GM12891 (cell line): ENCODE results near the gene IL1RAPL2.

Experiments used
- DNase-seq: peaks from one replicate; pipeline ENCODE4 v3.0.0; 2011; ENCODE audit warnings: low spot score; ENCODE audit not compliant: insufficient read length
- FAIRE-seq: peaks from 2 replicates; lab custom pipeline; 2011; peaks lifted over from hg19 to GRCh38; lab: Jason Lieb, UNC
- PAX5 ChIP-seq: IDR thresholded peaks from 2 replicates; pipeline ENCODE4 v1.6.1; 2011; ENCODE audit warnings: low read length, moderate library complexity, mild to moderate bottlenecking; ENCODE audit not compliant: insufficient read depth, severe bottlenecking
- POLR2A ChIP-seq: IDR thresholded peaks from 2 replicates; pipeline ENCODE4 v1.6.1; 2011; ENCODE audit warnings: low read depth, low read length, control low read depth
- POLR2AphosphoS5 ChIP-seq: IDR thresholded peaks from 2 replicates; pipeline ENCODE4 v1.6.1; 2011; ENCODE audit warnings: low read depth, low read length, control low read depth
- POU2F2 ChIP-seq: IDR thresholded peaks from 2 replicates; pipeline ENCODE4 v1.6.1; 2011; ENCODE audit warnings: low read depth, mild to moderate bottlenecking, control low read depth, low read length, moderate library complexity
- SPI1 ChIP-seq: IDR thresholded peaks from 2 replicates; pipeline ENCODE4 v1.6.1; 2011; ENCODE audit warnings: low read depth, low read length, control low read depth
- TAF1 ChIP-seq: IDR thresholded peaks from 2 replicates; pipeline ENCODE4 v1.6.1; 2011; ENCODE audit warnings: low read depth, low read length, control low read depth

Gene IL1RAPL2

DNA sequence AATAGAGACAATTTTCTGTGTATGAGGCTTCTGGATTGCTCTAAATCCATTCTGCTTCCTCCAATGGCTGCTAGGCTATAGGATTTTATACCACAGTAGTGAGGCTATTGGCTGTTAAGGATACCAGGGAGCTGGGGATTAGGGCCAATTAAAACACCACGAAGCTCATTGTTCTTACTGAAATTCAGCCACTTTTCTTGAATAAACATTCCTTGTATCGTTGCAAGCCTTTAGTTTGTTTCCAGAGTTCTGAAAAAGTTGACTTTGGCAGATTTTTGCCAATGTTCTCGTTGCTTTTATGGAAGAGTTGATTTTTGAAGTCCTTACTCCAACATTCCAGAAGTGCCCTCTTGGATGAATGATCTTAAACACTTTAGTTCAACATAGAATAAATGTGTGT, 892.8 kb downstream of the IL1RAPL2 start:
- DNase-seq (no peak), FAIRE-seq (no peak)
- no peak for TF ChIP-seq PAX5
- TF ChIP-seq TAF1, result no peak
- no peak for TF ChIP-seq POU2F2
- TF ChIP-seq POLR2AphosphoS5, result no peak
- no peak for TF ChIP-seq SPI1
- TF ChIP-seq POLR2A, result no peak

DNA sequence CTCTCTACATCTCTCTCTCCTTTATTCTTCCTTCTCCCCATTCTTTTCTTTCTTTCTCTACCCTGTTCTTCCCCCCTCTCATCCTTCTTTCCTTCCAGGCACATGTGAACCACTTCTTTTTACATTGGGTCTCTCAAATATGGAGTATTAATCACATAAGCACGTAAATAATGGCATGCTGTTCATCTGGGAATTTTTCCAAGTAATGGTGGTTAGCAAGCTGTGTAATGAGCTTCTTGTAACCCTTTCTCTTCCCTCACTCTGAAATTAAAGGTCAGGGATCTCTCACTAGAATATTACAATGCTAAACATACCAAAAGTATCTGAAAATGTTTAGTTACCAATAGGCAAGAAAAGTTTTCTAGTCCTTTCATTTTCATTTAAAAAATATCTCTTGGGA, 894.4 kb downstream of the IL1RAPL2 start:
- FAIRE-seq, result no peak
- no peak for TF ChIP-seq PAX5
- TF ChIP-seq POLR2A, result no peak
- no peak for TF ChIP-seq SPI1
- TF ChIP-seq POLR2AphosphoS5, result no peak
- TF ChIP-seq POU2F2, result no peak
- TF ChIP-seq TAF1, result no peak
- DNase-seq, result no peak

DNA sequence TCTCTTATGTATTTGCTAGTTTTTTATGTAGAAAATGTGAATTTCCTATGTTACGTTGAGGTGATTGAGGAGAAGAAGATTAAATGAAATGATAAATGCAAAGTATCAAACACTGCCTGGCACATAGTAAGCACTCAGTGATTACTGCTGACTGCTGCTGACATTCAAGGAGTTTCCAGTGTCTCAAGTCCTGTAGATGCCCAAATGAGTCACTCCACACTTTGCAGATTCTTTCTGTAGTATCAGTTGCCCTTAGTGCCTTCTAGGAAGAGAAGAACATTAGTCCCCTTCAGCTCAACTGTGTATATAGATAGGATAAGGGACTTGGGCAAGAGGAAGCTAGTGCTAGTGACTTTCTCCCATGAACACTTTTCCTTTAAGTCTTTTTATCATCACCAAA, 895.0 kb downstream of the IL1RAPL2 start:
- DNase-seq (no peak), FAIRE-seq (no peak)

DNA sequence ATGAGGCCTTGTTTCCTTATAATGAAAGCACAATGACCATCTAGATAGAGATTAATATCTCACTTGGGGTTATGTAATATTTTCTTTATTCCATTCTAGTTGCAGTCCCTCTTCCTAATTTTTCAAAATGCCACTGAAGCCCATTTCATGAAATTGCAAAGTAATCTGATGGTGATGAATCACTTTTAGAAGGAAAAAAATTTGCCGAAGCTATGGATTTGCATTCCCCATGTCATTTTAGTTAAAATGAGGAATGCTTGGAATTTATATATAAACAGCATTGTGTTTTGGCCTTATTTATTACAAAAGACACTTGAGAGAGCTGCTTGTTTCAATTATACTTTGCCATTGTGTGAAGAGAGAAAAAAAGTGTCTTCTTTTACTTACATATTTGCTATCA, 896.2 kb downstream of the IL1RAPL2 start:
- FAIRE-seq, result no peak
- TF ChIP-seq SPI1, result no peak
- no peak for TF ChIP-seq TAF1
- TF ChIP-seq POLR2AphosphoS5, result no peak
- no peak for TF ChIP-seq PAX5
- no peak for TF ChIP-seq POLR2A
- TF ChIP-seq POU2F2, result no peak
- no peak for DNase-seq

More for the DNA sequence above, 895.0 kb downstream of the IL1RAPL2 start:
- TF ChIP-seq TAF1 (no peak), PAX5 (no peak), POLR2AphosphoS5 (no peak), POU2F2 (no peak), POLR2A (no peak), SPI1 (no peak)

DNA sequence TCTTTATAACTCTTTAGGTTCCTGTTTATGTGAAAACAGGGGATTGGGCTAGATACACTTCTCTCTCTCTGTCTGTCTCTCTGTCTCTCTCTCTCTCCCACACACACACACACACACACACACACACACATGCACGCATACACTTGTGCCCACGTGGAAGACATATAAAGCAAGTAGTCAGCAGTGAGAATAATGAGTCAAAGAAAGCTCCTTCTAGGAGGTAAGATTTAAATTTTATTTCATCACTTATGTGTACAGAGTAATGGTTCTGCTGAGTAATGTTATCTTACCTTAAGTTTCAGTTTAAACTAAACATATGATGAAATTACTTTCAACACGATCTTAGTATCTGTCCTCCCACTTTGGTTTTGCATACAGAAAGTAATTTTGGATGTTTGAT, 897.5 kb downstream of the IL1RAPL2 start:
- no peak for FAIRE-seq
- TF ChIP-seq SPI1, result no peak
- no peak for TF ChIP-seq TAF1
- TF ChIP-seq POU2F2, result no peak
- no peak for DNase-seq

DNA sequence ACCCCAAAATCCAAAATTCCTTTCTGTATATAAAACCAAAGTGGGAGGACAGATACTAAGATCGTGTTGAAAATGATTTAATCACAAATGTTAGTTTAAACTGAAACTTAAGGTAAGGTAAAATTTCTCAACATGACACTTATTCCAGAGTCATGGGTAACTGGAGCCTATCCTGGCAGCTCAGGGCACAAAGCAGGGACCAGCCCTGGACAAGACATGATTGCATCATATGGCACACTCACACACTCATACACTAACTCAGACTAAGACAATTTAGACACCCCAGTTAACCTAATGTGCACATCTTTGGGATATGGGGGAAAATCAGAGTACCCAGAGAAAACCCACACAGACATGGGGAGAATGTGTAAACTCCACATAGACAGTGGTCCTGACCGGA, 898.6 kb downstream of the IL1RAPL2 start:
- TF ChIP-seq PAX5 (no peak), SPI1 (no peak), POU2F2 (no peak), POLR2A (no peak)
- DNase-seq (no peak), FAIRE-seq (no peak)

DNA sequence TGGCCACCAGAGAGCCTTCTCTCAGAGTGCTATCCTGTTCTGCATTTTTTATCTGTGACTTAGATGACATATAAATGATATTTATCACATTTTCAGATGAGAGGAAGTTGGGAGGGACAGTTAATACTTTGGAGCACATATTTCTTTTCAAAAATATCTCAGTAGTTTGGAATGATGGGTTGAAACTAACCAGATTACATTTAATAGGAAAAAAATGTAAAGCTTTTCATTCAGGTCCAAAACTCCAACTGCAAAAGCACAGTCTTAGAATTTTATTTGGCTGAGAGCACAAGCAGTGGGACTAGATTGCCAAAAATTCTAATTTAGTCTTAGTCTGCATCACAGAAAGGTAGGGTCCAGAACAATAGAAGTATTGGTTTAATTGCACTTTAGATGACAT, 902.7 kb downstream of the IL1RAPL2 start:
- DNase-seq (no peak), FAIRE-seq (no peak)
- no peak for TF ChIP-seq TAF1
- TF ChIP-seq POU2F2, result no peak
- no peak for TF ChIP-seq PAX5

DNA sequence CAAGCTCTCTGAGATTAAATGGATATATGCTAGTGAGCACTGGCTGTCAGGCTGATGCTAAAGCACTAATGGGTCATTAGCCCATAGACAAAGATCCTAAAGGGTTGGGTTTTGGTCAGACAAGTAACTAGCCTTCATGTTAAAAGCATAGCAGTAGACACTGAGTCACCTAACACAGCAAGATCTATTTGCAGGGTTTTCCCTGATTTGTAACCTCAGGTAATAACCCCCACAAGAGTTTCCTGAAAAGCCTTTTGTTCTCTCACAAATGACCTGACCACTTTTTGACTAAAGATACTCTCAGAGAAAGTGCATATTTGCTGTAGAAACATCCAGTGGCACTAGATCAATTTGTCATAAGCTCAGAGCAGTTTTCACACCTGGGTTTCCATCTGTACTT, 905.6 kb downstream of the IL1RAPL2 start:
- TF ChIP-seq TAF1 (no peak), POLR2AphosphoS5 (no peak), PAX5 (no peak), SPI1 (no peak), POU2F2 (no peak), POLR2A (no peak)
- FAIRE-seq (no peak), DNase-seq (no peak)

DNA sequence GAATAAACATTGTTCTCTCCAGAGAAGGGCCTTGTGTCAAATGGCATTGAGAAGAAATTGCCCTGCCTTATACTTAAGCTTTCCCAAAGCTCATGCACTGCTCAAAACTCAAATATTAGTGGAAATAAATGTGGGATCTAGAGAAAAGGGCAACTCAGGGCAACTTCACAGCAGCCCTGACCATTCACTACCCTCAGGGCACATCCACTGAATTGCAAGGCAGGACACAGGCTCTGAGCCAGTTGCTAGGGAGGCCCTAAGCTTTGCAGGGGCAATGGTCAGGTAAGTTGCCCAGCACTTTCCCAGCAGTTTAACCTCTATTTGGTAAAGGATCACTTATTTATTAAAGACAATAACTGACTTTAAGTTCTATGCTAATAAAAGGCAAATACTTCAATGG, 909.8 kb downstream of the IL1RAPL2 start:
- no peak for DNase-seq
- FAIRE-seq, result no peak
- TF ChIP-seq POLR2AphosphoS5 (no peak), POLR2A (no peak)

DNA sequence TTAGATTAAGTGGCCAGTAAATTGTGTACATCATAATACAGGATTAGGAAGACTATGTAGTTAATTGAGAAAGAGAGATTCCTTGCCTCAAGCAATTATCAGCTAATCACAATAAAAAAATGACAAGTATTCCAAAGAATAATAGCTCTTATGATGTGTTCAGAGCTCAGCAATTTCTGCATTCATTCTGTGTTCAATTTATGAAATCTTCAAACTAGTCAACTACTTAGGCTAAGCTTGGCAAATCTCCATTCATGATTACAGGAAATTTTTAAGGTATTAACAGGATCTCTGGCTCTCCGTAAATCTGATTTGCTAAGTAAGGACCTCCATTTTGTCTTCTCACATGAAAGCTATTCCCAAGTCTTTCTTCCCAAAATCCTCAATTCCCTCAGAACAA, 911.4 kb downstream of the IL1RAPL2 start:
- FAIRE-seq, result no peak

More for the DNA sequence above, 911.4 kb downstream of the IL1RAPL2 start:
- TF ChIP-seq POLR2AphosphoS5 (no peak), POU2F2 (no peak), POLR2A (no peak), PAX5 (no peak), SPI1 (no peak), TAF1 (no peak)
- no peak for DNase-seq
